ENCODE measurements around the gene CYTH2.

CYTH2 gene

GRCh38 chr19:48496959-48497727, 28.0 kb downstream of the CYTH2 start:
- DNase-seq, result no peak

DNA sequence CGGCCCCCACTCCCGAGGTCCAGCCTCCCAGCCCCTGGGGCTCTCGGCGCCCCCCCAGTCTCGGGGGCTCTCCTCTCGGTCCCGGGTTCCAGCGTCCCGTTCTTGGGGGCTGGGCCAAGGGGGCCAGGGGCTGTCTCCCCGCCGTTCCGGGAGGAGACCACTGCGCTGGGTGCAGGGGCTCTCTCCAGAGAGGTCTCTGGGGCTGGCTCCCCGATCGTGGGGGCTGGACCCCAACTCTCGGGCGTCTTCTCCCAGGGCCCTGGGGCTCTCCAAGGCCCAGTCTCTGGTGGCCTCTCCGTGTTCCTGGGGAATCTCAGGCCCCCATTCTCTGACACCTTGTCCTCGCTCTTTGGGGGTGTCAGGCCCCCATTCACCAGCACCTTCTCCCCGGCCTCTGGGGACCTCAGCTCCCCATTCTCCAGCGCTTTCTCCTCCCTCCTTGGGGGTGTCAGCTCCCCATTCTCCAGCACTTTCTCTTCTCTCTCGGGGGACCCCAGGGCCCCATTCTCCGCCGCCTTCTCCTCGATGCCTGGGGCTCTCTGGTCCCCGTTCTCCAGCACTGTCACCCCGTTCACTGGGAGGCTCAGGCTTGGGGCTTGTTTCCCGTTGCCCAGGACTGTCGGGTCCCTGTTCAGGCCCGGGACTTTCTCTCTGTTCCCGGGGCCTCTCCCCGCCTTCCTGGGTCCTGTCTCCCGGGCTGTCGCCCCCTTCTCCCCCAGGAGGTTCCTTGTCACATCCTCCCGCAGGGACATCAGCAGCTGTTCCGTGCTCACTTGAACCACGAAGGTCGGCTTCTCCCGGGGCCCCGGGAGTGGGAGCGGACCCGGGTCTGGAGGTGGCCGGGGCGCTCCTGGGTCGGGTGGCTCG, 28.8 kb downstream of the CYTH2 start:
- DNase-seq, result no peak

- no peak for DNase-seq
These were observed 29.6 kb downstream of the CYTH2 start for GRCh38 chr19:48498595-48499311.

DNA sequence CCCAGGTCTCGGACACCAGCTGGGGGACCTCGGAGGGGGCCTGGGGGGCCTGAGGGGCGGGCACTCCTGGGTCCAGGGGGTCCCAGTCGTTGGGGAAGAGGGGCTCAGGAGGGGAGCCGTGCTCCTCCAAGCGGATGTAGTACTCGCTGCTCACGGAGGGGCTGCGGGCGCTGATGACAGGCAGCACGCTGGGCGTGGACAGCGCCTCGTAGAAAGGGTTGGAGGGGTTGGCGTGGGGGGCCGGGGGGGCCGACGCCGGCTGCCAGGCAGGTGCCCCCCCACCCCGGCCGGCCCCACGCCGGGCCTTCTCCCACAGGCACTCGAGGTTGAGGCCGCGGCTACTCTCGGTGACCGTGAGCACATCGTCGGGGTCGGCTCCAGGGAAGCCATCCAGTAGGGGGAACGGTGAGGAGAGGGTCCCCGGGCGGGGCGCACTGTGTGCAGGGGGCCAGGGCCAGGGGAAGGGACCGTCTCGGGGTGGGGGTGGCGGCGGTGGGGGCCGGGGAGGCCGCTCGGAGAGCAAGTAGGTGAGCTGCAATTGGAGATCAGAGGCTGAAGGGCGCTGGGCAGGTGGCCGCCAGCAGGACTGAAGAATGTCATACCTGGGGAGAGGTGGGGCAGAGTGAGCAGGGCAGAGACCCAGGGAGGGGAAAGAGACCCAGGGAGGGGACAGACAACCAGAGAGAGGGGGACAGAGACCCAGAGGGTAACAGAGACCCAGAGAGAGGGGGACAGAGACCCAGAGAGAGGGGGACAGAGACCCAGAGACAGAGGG, 30.3 kb downstream of the CYTH2 start:
- no peak for DNase-seq

GRCh38 chr19:48500830-48501493, 31.8 kb downstream of the CYTH2 start:
- no peak for DNase-seq

GRCh38 chr19:48501494-48502349, 32.6 kb downstream of the CYTH2 start:
- DNase-seq, result peak; percentile 59

DNA sequence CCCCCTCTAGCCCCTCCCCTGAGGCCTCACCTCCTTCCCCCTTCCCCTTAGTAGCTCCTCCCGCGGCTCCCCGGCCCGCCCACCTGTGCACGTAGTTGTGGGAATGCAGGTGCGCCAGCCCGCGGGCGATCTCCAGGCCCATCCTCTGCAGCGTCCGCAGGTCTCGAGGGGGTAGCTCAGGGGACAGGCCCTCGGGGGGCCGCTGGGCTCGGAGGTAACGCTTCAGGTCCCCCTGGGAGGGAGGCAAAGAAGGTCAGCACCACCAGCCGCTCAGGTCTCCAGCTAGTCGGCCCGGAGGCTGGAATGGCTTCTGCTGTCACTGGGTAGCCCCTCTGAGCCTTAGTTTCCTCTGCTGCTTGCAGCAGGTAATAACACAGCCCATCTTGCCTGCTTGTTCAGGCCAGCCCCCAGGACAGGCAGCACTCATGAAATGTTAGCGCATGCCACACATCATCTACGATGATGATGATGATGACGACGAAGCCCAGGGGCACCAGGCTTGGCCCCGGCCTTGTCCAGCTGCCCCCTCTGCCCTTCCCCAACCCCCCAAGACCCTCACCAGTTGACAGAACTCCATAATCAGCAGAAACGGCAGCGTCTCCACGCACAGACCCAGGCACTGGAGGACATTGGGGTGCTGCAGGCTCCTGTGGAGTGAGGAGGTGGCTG, 33.3 kb downstream of the CYTH2 start:
- no peak for DNase-seq

- peak; percentile 66 for DNase-seq
These were observed 37.1 kb downstream of the CYTH2 start for GRCh38 chr19:48506138-48506733.

GRCh38 chr19:48507911-48508439, 38.8 kb downstream of the CYTH2 start:
- DNase-seq, result no peak

GRCh38 chr19:48508729-48509411, 39.7 kb downstream of the CYTH2 start:
- no peak for DNase-seq

DNA sequence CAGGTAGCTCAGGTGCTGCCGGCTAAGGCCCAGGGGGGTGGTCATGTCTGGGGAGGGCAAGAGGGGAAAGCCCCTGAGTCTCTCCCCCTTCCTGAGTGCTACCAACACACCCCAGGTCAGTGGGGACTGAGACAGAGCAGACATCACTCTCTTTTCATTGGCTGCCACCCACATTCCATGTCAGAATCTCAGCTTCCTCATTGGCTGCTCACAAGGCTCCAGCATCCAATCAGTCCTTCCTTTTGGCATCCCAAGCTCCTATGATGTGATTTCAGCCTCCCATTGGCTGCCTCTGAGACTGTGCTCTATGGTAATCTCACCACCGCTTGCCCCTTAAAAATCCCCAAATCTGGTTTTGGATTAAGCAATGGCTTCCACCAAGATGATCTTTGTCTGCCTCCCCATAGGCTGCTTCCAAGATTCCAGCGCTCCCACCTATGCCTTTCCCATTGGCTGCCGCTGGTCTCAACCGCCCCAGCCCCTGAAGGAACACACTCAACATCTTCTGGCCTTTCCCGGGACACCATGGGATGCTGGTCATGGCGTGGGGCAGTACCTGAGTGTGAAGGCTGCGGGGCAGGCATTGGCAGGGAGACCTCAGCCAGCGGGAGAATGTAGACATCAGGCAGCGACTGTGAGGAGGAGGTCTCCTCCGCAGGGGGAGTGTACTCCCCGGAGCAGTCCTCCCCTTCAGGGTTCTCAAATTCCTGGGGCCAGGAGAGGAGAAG, 40.5 kb downstream of the CYTH2 start:
- no peak for DNase-seq

DNA sequence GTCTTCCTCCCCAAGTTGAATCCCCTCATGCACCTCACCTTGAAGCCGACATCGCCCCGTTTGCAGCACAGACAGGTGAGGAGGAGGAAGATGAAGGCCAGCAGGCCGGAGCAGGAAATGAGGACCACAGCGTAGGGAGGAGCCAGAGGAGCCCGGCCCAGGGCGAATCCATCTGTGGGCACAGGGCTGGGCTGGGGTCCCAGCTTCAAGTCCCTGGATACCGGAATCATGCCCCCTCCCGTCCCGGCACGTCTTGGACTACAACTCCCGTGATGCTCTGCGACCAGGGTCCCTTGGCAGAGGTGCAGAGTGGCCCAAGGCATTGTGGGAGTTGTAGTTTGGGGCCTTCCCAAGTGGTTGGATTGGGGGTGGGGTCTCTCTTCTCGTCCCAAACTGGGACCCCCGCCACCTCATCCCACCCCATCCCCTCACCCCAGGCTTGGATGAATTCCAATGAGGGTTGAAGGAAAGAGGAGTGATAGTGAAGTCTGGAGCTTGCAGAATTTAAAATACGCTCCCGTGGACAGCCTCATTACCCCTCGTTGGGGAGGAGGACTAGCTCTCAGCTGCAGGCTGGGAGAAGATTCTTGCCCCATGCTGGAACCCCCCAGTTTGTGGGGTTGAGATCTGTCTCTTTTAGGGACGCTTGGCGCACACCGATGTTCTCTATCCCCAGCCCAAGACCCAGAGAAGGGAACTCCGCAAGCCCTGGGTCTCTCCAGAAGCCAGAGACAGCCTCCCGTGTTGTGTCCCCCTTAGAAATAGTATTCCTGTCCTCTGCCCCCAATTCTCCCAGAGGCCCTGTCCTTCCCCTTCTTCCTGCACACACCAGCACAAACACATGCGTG, 41.5 kb downstream of the CYTH2 start:
- peak; percentile 81 for DNase-seq

GRCh38 chr19:48511321-48511731, 42.2 kb downstream of the CYTH2 start:
- no peak for DNase-seq

DNA sequence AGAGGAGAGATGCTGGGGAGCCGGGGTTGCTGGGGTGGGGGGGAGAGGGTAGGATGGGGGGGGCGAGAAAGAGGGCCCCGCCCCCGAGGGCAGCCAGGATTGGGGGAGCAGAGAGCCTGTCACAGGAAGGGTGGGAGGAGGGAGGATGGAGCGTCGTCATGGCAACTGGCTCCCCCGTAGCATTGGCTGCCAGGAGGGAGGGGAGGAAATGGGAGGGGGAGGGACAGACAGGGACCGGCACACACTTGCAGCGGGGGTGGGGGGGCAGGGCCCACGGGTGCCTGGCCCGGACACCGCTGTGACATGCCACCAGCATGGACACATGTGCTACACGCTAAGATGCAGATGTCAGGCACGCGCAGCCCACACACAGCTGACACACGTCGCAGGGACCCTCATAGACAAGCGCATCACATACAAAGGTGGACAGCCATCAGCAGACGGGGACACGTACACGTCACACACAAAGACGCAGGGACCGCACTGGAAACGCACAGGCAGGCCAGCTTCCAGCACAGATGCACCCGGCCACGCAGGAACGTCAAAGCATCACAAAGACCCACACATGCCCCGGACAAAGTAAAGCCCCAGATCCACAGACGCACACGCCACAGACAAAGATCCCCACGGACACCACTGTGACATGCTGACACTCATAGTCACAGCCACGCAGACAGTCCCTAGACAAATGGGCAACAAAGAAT, 42.8 kb downstream of the CYTH2 start, which contains the start of gene LMTK3:
Gene LMTK3 (minus strand): TSS at position 36 of the 704 bp plus-strand sequence. CDS start 259 bp downstream, outside the sequence.
- peak; percentile 77 for DNase-seq

DNA sequence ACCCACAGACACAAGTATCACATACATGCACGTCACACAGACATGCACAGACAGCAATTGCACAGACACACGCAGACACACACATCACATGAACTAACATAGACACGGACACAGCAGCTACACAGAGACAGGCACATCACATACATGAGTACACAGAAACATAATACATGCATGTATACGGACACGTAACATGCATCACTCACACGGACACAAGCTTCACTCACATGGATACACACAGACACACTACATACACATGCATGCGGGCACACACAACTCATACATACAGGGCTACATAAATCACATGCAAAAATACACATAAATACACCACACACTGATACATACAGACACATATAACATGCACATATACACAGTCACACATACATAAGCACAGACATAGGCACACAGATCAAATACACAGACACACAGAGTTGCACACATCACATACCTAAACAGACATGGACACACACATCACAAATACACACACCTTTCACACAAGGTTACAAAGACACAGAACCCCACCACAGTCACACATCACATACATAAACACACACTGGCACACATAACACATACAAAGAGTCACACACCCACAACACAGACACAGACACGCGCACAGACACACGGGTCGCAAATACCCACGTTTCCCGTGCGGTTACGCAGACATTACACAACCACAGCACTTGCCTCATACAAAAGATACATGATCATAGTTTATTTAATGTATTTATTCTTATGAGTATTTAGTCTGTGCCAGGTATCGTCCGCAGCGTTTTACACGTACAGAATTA, 43.5 kb downstream of the CYTH2 start:
- DNase-seq, result no peak
